GM12874 (cell line): ENCODE measurements around the gene LDHA.

Experiments
- TF ChIP-seq, protein P1 (sequence below): IDR thresholded peaks from 2 replicates; pipeline ENCODE4 v1.5.1; 2011; ENCODE audit warnings: low read depth, mild to moderate bottlenecking, control low read depth, low read length, moderate library complexity; ENCODE audit not compliant: insufficient read depth

LDHA gene

DNA sequence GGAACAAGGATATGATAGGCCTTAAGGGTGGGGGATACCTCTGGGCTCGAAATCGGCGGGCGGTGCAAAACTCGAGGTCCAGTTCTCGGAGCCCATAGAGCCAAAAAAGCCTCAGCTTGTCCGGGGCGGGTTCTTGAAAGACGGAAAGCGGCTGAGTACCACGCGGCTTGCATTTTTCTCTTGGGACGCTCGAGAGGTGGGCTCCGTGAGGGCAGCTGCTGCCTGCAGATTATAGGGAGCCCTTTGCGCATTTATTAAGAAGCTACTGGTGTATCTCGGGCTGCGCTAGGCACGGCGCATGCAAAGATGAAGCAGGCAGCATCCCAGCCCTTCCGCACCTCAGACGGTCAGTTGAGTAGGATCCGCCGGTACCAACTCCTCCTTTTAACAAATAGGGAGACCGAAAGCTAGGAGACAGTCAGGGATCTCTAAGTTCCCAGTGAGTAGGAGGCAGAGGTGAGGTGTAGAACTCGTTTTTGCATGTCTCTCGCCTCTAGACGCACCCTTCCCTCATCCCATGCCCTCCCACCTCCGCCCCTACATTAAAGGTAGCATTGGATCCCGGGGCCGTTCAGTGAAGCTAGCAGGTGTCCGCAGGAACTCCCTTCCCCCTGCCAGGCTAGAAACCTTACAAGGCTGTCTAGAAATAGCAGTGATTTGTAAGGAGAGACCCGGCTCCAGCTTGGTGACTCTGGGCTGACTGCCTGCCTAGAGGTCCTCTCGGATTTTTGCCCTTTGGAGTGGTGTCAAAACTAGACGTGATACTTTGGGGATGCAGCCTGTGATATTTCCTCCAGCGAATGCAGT is 768 bp downstream of the LDHA start:
- TF ChIP-seq, protein P1, sequence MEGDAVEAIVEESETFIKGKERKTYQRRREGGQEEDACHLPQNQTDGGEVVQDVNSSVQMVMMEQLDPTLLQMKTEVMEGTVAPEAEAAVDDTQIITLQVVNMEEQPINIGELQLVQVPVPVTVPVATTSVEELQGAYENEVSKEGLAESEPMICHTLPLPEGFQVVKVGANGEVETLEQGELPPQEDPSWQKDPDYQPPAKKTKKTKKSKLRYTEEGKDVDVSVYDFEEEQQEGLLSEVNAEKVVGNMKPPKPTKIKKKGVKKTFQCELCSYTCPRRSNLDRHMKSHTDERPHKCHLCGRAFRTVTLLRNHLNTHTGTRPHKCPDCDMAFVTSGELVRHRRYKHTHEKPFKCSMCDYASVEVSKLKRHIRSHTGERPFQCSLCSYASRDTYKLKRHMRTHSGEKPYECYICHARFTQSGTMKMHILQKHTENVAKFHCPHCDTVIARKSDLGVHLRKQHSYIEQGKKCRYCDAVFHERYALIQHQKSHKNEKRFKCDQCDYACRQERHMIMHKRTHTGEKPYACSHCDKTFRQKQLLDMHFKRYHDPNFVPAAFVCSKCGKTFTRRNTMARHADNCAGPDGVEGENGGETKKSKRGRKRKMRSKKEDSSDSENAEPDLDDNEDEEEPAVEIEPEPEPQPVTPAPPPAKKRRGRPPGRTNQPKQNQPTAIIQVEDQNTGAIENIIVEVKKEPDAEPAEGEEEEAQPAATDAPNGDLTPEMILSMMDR = no peak

DNA sequence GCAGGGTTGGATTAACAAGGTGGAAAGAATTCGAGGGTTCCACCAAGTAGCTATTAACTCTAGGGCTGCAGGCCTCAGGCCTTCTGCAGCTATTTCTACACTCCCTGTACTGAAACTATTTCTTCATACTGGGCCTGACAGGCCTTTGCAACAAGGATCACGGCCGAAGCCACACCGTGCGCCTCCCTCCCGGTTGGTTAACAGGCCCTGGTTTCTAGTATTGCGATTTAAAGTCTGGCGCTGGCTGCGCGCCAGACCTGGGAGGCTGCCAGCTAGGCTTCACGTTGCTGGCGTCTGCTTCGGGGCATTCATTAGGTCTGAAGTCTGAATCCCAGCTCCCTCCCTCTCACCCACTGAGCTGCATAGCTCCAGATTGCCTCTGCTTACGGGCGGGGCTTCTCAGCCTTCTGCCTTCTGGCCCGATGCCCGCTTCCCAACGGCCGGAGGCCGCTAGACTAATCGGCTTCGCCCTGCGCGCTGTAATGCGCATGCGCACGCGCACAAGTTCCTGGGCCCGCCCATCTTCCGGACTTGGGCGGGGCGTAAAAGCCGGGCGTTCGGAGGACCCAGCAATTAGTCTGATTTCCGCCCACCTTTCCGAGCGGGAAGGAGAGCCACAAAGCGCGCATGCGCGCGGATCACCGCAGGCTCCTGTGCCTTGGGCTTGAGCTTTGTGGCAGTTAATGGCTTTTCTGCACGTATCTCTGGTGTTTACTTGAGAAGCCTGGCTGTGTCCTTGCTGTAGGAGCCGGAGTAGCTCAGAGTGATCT is 1.6 kb downstream of the LDHA start:
- TF ChIP-seq, protein P1 = no peak

DNA sequence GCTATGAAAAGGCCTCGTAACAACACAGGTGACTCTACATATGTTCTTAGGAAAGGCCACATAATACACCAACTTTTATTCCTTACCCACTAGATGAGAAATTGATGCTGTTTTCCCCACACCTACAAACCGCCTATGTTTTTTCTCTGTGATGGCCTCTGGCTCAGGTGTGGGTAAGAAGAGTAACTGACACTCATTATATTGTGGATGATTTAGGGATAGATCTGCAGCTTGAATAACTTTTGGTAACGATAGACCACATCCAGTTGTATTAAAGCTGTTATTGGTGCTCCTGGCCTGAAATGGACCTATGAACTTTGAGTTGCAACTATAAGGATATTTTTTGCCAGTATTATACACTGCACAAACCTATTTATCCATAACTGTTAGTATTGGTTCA is 3.6 kb downstream of the LDHA start:
- TF ChIP-seq, protein P1 = no peak

DNA sequence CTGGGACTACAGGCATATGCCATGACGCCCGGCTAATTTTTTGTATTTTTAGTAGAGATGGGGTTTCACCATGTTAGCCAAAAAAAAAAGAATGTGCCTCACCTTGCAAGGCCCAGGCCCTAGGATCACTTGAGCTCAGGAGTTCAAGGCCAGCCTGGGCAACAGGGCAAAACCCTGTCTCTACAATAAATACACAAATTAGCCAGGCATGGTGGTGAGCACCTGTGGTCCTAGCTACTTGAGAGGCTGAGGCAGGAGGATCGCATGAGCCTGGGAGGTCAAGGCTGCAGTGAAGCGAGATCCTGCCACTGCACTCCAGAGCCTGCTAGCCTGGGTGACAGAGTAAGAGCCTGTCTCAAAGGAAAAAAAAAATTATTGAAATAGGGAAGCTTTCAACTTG is 9.7 kb downstream of the LDHA start:
- TF ChIP-seq, protein P1 = no peak

DNA sequence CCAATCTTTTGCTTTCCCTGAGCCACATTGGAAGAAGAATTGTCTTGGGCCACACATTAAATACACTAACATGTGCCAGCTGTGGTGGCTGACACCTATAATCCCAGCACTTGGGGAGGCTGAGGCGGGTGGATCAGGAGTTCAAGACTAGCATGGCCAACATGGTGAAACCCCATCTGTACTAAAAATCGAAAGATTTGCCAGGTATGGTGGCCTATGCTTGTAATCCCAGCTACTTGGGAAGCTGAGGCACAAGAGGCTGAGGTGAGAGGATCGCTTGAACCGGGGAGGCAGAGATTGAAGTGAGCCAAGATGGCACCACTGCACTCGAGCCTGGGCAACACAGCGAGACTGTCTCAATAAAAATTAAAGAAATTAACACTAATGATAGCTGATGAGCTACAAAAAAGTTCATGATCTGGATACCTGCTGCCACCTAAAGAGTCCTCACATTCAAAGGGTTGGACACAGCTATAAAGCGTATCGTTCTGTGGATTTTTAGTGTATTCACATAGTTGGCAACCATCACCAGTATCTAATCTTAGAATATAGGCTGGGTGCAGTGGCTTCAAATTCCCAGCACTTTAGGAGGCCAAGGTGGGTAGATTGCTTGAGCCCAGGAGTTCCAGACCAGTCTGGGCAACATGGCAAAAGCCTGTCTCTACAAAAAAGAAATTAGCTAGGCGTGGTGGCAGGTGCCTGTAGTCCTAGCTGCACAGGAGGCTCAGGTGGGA is 14.4 kb downstream of the LDHA start:
- TF ChIP-seq, protein P1 = no peak

DNA sequence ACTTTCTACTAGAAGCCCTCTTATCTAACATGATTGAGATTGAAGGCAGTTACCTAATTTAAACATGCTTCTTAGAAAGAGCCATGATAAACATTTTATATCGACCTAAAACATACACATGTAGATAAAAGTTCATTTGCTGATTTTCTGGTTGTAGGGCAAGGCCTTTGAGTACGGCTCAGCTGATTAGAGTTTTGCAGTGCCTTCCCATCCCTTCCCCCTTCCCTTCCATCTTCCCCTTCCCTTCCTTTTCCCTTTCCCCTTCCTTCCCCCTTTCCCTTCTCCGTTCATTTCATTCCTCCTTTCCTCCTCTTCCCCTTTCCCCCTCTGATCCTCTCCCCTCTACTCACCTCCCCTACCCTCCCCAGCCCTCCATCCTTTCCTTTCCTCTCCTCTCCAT is 22.1 kb downstream of the LDHA start:
- TF ChIP-seq, protein P1 = no peak

DNA sequence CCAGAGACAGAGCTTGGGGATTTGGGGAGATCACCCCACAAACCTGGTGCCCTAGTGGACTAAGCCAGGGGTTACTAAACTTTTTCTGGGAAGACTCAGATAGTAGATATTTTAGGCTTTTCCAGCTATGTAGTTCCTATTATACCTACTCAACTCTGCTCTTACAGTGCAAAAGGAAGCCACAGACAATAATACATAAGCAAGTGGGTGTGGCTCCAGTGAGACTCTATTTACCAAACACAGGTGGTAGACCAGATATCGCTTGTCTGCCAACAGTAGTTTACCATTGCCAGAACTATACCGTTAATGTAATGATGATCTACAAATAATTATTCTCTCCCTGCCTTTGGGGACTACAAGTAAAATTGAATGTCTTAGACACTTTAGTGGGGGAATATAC is 24.7 kb downstream of the LDHA start:
- TF ChIP-seq, protein P1 = no peak
